HepG2 (cell line): Measurements from ENCODE around the gene DHX32. TPM values are rescaled to one million over a fixed set of nuclear protein-coding genes. Genes with fewer than 3 reads are reported as not detected.

Experiments used
- ATAC-seq: fragments of 200-7000 bp; cut with Tn5 transposase; 3 replicates; pipeline ENCODE4 v1.9.1; 2020; ENCODE audit warnings: mild to moderate bottlenecking, moderate library complexity
- BruUV-seq: library from RNA; stranded (reverse); fragments of 400-500 nt; replicated peaks from 2 replicates; lab custom pipeline; 2021; lab: Mats Ljungman, UMichigan
- CTCF ChIA-PET: fragments of 300-600 bp; formaldehyde crosslinking; extraction: SDS; loops from one replicate; lab custom pipeline; 2021; ENCODE audit warnings: low total read pairs, inconsistent platforms, low intra/inter-chr PET ratio; lab: Yijun Ruan, JAX
- POLR2A ChIA-PET: fragments of 350-600 bp; sonication (Branson Sonifier 250); formaldehyde crosslinking; loops from one replicate; lab custom pipeline; 2020; ENCODE audit warnings: antibody characterized with exemption, inconsistent platforms; lab: Yijun Ruan, JAX
- DNase-seq: peaks from one replicate; pipeline ENCODE4 v3.0.0-alpha.2; 2015; ENCODE audit warnings: low spot score
- FAIRE-seq: peaks from 3 replicates; lab custom pipeline; 2011; peaks lifted over from hg19 to GRCh38; lab: Jason Lieb, UNC
- H2AFZ ChIP-seq: one replicate; pipeline ENCODE4 v1.6.1; 2011; ENCODE audit warnings: low read length, inconsistent platforms
- H3K27ac ChIP-seq: fragments of 300-600 bp; 3 replicates; pipeline ENCODE4 v1.8.0; 2011; ENCODE audit warnings: mixed run types, mild to moderate bottlenecking, mixed read lengths, low read length, inconsistent platforms; ENCODE audit not compliant: insufficient read depth; ENCODE audit errors: extremely low read length
- H3K27me3 ChIP-seq, 2 experiments: fragments of 200-600 bp in 1 of 2; 2 replicates in 1 of 2; 3 replicates in 1 of 2; pipeline versions ENCODE4 v1.6.0 to v1.8.0; 2011; ENCODE audit warnings: low read length in 2 of 2, mild to moderate bottlenecking in 2 of 2, moderate library complexity in 2 of 2, inconsistent platforms in 1 of 2; ENCODE audit not compliant: insufficient read depth in 2 of 2, control insufficient read depth in 1 of 2
- H3K36me3 ChIP-seq, 2 experiments: fragments of 200-600 bp in 1 of 2; replicated peaks in 1 of 2; 2 replicates in 1 of 2; 3 replicates in 1 of 2; pipeline versions ENCODE4 v1.5.1 to v1.8.0; 2011; ENCODE audit warnings: low read length in 2 of 2, inconsistent platforms in 1 of 2; ENCODE audit not compliant: insufficient read depth in 2 of 2, control insufficient read depth in 1 of 2
- H3K4me1 ChIP-seq: 2 replicates; pipeline ENCODE4 v1.5.1; 2012; ENCODE audit warnings: low read length, inconsistent platforms; ENCODE audit not compliant: insufficient read depth
- H3K4me2 ChIP-seq: 2 replicates; pipeline ENCODE4 v1.6.0; 2011; ENCODE audit warnings: low read depth, low read length, inconsistent platforms
- H3K4me3 ChIP-seq, 3 experiments: fragments of 200-600 bp in 1 of 3; sonication (generic), shearing (Covaris generic) in 1 of 3; replicated peaks in 1 of 3; 2 replicates each; pipeline ENCODE4 v1.5.1; 2011 to 2016; ENCODE audit warnings: low read length in 3 of 3, inconsistent platforms in 2 of 3, low read depth in 2 of 3, mild to moderate bottlenecking in 2 of 3, control low read depth in 1 of 3, mixed read lengths in 1 of 3; ENCODE audit not compliant: insufficient read depth in 1 of 3
- H3K79me2 ChIP-seq: one replicate; pipeline ENCODE4 v1.6.1; 2011; ENCODE audit warnings: low read length, inconsistent platforms; ENCODE audit not compliant: insufficient read depth
- H3K9ac ChIP-seq: 2 replicates; pipeline ENCODE4 v1.6.0; 2011; ENCODE audit warnings: mild to moderate bottlenecking, low read depth, low read length, inconsistent platforms; ENCODE audit not compliant: insufficient read depth
- H3K9me3 ChIP-seq: 2 replicates; pipeline ENCODE4 v1.5.1; 2012; ENCODE audit warnings: mild to moderate bottlenecking, low read length
- H4K20me1 ChIP-seq: 2 replicates; pipeline ENCODE4 v1.6.0; 2011; ENCODE audit warnings: inconsistent platforms, mild to moderate bottlenecking, low read length, moderate library complexity; ENCODE audit not compliant: insufficient read depth
- CHD4 ChIP-seq: fragments of 200-600 bp; sonication (generic); IDR thresholded peaks from 2 replicates; pipeline ENCODE4 v1.7.0; 2017; ENCODE audit warnings: mild to moderate bottlenecking, low read length, borderline replicate concordance
- FOXO4 ChIP-seq: sonication (generic); formaldehyde crosslinking; conservative IDR thresholded peaks from 2 replicates; pipeline ENCODE4 v1.8.1; 2023; ENCODE audit warnings: missing genetic modification reagents
- HDAC2 ChIP-seq: sonication (generic); formaldehyde crosslinking; IDR thresholded peaks from 2 replicates; pipeline ENCODE4 v1.4.0; 2020; ENCODE audit warnings: missing genetic modification reagents
- PHF20 ChIP-seq: sonication (generic); formaldehyde crosslinking; IDR thresholded peaks from 2 replicates; pipeline ENCODE4 v1.5.0; 2020; ENCODE audit warnings: mild to moderate bottlenecking, missing genetic modification reagents
- REST ChIP-seq, 2 experiments: IDR thresholded peaks; 2 replicates each; pipeline ENCODE4 v1.6.1; 2011 to 2012; ENCODE audit warnings: low read length in 2 of 2, borderline replicate concordance in 1 of 2, low read depth in 1 of 2, mild to moderate bottlenecking in 1 of 2, moderate library complexity in 1 of 2
- TCF7L2 ChIP-seq: IDR thresholded peaks from 2 replicates; pipeline ENCODE4 v1.6.1; 2011; ENCODE audit warnings: mild to moderate bottlenecking, low read depth, low read length, moderate library complexity
- ZNF329 ChIP-seq: sonication (generic); formaldehyde crosslinking; IDR thresholded peaks from 2 replicates; pipeline ENCODE4 v1.9.0; 2021; ENCODE audit warnings: low read depth, mild to moderate bottlenecking, missing genetic modification reagents
- ZNF687 ChIP-seq: sonication (generic); formaldehyde crosslinking; IDR thresholded peaks from 2 replicates; pipeline ENCODE4 v1.5.1; 2020; ENCODE audit warnings: mild to moderate bottlenecking, missing genetic modification reagents, moderate library complexity
- ZNF740 ChIP-seq: sonication (generic); formaldehyde crosslinking; IDR thresholded peaks from 2 replicates; pipeline ENCODE4 v1.4.0; 2020; ENCODE audit warnings: missing genetic modification reagents
- WGBS: methylation state at CpG from one replicate; pipeline ENCODE4 v1.1.6; 2017; ENCODE audit warnings: low lambda C conversion rate; 5-methylcytosine and 5-hydroxymethylcytosine counted together
- in situ Hi-C: cut with HindIII; loops from 2 replicates; pipeline ENCODE4 v1.10.0; 2017; ENCODE audit warnings: low pct_unique_long_range_greater_than_20kb; ENCODE audit not compliant: extremely low pct_ligation_motif_present
- intact Hi-C: fragments of 100-400 bp; cut with micrococcal nuclease; formaldehyde crosslinking; loops from one replicate; pipeline ENCODE4 v1.10.0; 2022; ENCODE audit not compliant: unreplicated experiment
- polyA plus RNA-seq, 8 experiments: library from polyadenylated mRNA; depleted of rRNA in 3 of 8; stranded (reverse) in 7 of 8; unstranded in 1 of 8; fragments of >200 nt; fragmentation: Illumina TruSeq in 4 of 8; extraction: Trizol in 4 of 8; gene quantifications; 2 replicates each; pipeline versions ENCODE4 v1.2.1 to v1.2.3, GENCODE V29; 2011 to 2016; ENCODE audit warnings: low read depth in 4 of 8, missing spikeins in 1 of 8, mixed read lengths in 1 of 8; ENCODE audit not compliant: insufficient read depth in 1 of 8
- total RNA-seq, 5 experiments: library from RNA; depleted of rRNA; stranded (reverse); fragments of >200 nt; fragmentation: Illumina TruSeq; extraction: Trizol; gene quantifications; 2 replicates each; pipeline ENCODE4 v1.2.3, GENCODE V29; 2016; ENCODE audit warnings: low read depth in 1 of 5
- TF ChIP-seq, protein P1 (sequence below): sonication (generic); formaldehyde crosslinking; conservative IDR thresholded peaks from 2 replicates; pipeline ENCODE4 v1.4.0; 2020; ENCODE audit warnings: mild to moderate bottlenecking, missing genetic modification reagents, moderate library complexity

Gene DHX32
- total and polyA plus RNA-seq, 2 of the 13 experiments (the other 11 are each of a cell fraction or from before 2014, with no cell fraction given), result 15.5 to 16.5 TPM

GRCh38 chr10:125827133-125827532, 54.0 kb downstream of the DHX32 start:
- Histone ChIP-seq H3K27ac (no peak overlapping the region), H2AFZ (no peak overlapping the region), H3K27me3 (no peaks in the 10 kb centered on the region; a peak in 1 of 5 replicates), H3K36me3 (peaks cover 31 to 47% of the 10 kb centered on the region in 2 experiments), H3K9me3 (no peaks in the 10 kb centered on the region), H3K79me2 (peaks cover 42% of the 10 kb centered on the region), H3K4me3 (no peak overlapping the region), H3K4me2 (no peak overlapping the region), H4K20me1 (peaks cover 10% of the 10 kb centered on the region; the same call in 1 of the 2 replicates), H3K9ac (no peak overlapping the region), H3K4me1 (peaks cover 30% of the 10 kb centered on the region)
- POLR2A ChIA-PET, result no interaction called here
- intact Hi-C loops, result loop anchor here (10.0 kb wide), 2 partner anchors 52 to 82 kb away; partner anchors contain the start of gene MMP21
- ATAC-seq (no peak), DNase-seq (no peak), FAIRE-seq (no peak)
- BruUV-seq, result no TSS peak
- WGBS, result 90% methylated on average over 2 of the region's 2 CpGs
- CTCF ChIA-PET, result no interaction called here
- in situ Hi-C loops, result no loop called here
- TF ChIP-seq ZNF329 (CRISPR knock-in tag), result no peak
- TF ChIP-seq PHF20 (CRISPR knock-in tag), result no peak
- TF ChIP-seq REST (IDR thresholded peaks at IDR 0.05; ENCODE audit: borderline replicate concordance in 1 of 2, low read depth in 1 of 2, low read length in 2 of 2), result no peak
- TF ChIP-seq TCF7L2, result no peak
- TF ChIP-seq FOXO4 (CRISPR knock-in tag), result no peak
- no peak for TF ChIP-seq ZNF740 (CRISPR knock-in tag)
- TF ChIP-seq HDAC2 (CRISPR knock-in tag), result no peak
- no peak for TF ChIP-seq ZNF687 (CRISPR knock-in tag)
- TF ChIP-seq, protein P1, sequence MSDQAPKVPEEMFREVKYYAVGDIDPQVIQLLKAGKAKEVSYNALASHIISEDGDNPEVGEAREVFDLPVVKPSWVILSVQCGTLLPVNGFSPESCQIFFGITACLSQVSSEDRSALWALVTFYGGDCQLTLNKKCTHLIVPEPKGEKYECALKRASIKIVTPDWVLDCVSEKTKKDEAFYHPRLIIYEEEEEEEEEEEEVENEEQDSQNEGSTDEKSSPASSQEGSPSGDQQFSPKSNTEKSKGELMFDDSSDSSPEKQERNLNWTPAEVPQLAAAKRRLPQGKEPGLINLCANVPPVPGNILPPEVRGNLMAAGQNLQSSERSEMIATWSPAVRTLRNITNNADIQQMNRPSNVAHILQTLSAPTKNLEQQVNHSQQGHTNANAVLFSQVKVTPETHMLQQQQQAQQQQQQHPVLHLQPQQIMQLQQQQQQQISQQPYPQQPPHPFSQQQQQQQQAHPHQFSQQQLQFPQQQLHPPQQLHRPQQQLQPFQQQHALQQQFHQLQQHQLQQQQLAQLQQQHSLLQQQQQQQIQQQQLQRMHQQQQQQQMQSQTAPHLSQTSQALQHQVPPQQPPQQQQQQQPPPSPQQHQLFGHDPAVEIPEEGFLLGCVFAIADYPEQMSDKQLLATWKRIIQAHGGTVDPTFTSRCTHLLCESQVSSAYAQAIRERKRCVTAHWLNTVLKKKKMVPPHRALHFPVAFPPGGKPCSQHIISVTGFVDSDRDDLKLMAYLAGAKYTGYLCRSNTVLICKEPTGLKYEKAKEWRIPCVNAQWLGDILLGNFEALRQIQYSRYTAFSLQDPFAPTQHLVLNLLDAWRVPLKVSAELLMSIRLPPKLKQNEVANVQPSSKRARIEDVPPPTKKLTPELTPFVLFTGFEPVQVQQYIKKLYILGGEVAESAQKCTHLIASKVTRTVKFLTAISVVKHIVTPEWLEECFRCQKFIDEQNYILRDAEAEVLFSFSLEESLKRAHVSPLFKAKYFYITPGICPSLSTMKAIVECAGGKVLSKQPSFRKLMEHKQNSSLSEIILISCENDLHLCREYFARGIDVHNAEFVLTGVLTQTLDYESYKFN, result no peak
- no peak for TF ChIP-seq CHD4
